ENCODE measurements around the gene CEP135.

Gene CEP135

DNA sequence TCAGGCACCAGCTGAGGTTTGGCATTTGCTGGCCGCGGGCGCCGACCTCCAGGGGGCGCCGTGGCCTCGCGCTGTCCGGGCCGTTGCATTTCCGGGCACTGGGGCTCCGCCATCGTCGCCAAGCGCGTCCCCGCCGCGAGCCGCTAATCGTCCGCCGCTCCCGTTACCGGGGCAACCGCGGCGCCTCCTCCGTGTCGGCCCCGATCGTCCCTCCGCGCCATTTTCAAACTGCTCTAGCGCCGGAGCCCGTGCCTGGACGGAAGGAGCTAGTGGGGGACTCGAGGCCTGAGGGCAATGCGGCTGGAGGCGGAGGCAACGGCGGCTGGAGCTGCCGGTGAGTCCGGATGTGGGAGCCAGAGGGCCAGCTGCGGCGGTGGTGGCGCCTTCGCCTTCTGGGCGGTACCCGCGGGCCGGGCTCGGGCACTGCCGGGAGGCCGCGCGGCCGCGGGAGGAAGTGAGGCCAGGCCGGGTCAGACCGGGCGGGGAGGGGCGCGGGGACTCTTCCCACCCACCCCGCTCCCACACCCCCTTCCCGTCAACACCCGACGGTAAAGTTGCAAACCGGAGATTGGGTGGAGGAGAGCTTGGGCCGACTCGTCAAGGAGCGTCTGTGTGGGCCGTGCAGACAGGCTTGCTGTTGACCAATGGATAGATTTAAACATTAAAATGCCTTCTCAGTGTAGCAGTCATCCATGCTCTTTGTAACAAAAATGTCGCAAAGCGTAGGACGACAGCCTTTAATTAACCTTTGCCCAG, at the start of gene CEP135:
Gene CEP135 (plus strand): TSS at position 220 of the 756 bp plus-strand sequence. CDS start 3,186 bp downstream, outside the sequence.
- peaks cover 17% of the 10 kb centered on the region for H3K36me3 ChIP-seq (ENCODE audit: insufficient read depth, low read length)
- H2AFZ ChIP-seq (ENCODE audit: low read depth, low read length) = peak within 1 kb of the TSS; percentile 85
- no peaks in the 10 kb centered on the region for H3K27me3 ChIP-seq (ENCODE audit: insufficient read depth, low read length)
- H3K4me1 ChIP-seq (ENCODE audit: insufficient read depth, low read length) = peaks cover 18% of the 10 kb centered on the region
- H3K4me3 ChIP-seq (ENCODE audit: low read length) = peak within 1 kb of the TSS; percentile 70
- H3K9me3 ChIP-seq (ENCODE audit: low read length) = no peaks in the 10 kb centered on the region

GRCh38 chr4:55902677-55903076, 46.1 kb upstream of the CEP135 start:
- Histone ChIP-seq H3K9me3 (ENCODE audit: low read length) (no peaks in the 10 kb centered on the region), H3K36me3 (ENCODE audit: insufficient read depth, low read length) (peaks cover 39% of the 10 kb centered on the region), H3K4me3 (ENCODE audit: low read length) (no peak overlapping the region), H3K4me1 (ENCODE audit: insufficient read depth, low read length) (no peaks in the 10 kb centered on the region), H2AFZ (ENCODE audit: low read depth, low read length) (no peak overlapping the region), H3K27me3 (ENCODE audit: insufficient read depth, low read length) (no peaks in the 10 kb centered on the region)

GRCh38 chr4:55903577-55903976, 45.2 kb upstream of the CEP135 start:
- H3K36me3 ChIP-seq (ENCODE audit: insufficient read depth, low read length) = peaks cover 38% of the 10 kb centered on the region

GRCh38 chr4:55904576-55904975, 44.2 kb upstream of the CEP135 start:
- peaks cover 32% of the 10 kb centered on the region for H3K36me3 ChIP-seq (ENCODE audit: insufficient read depth, low read length)

More at GRCh38 chr4:55903577-55903976, 45.2 kb upstream of the CEP135 start:
- H3K27me3 ChIP-seq (ENCODE audit: insufficient read depth, low read length) = no peaks in the 10 kb centered on the region
- H2AFZ ChIP-seq (ENCODE audit: low read depth, low read length) = no peak overlapping the region
- no peak overlapping the region for H3K4me3 ChIP-seq (ENCODE audit: low read length)
- no peaks in the 10 kb centered on the region for H3K9me3 ChIP-seq (ENCODE audit: low read length)
- H3K4me1 ChIP-seq (ENCODE audit: insufficient read depth, low read length) = no peaks in the 10 kb centered on the region

DNA sequence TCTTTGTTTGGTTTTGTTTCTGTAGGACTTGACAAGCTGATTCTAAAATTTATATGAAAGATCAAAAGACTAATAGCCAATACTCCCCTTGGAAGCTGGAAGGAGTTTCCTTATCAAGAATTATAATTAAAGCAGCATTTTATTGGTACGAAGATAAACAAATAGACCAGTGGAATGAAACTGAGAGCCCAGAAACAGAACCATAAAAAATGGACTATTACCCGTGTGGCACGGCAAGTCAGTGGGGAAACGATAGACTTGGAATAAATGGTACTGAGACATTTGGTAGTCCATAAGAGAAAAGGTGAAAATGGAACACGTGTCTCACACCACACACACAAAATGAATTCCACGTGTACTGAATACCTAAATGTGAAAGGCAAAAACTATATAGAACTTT, 42.4 kb upstream of the CEP135 start:
- peaks cover 25% of the 10 kb centered on the region for H3K36me3 ChIP-seq (ENCODE audit: insufficient read depth, low read length)
- no peaks in the 10 kb centered on the region for H3K9me3 ChIP-seq (ENCODE audit: low read length)
- no peaks in the 10 kb centered on the region for H3K27me3 ChIP-seq (ENCODE audit: insufficient read depth, low read length)
- H3K4me3 ChIP-seq (ENCODE audit: low read length) = no peak overlapping the region
- no peak overlapping the region for H2AFZ ChIP-seq (ENCODE audit: low read depth, low read length)
- no peaks in the 10 kb centered on the region for H3K4me1 ChIP-seq (ENCODE audit: insufficient read depth, low read length)

More at GRCh38 chr4:55904576-55904975, 44.2 kb upstream of the CEP135 start:
- Histone ChIP-seq H3K4me1 (ENCODE audit: insufficient read depth, low read length) (no peaks in the 10 kb centered on the region), H3K27me3 (ENCODE audit: insufficient read depth, low read length) (no peaks in the 10 kb centered on the region), H2AFZ (ENCODE audit: low read depth, low read length) (no peak overlapping the region), H3K4me3 (ENCODE audit: low read length) (no peak overlapping the region), H3K9me3 (ENCODE audit: low read length) (no peaks in the 10 kb centered on the region)

- Histone ChIP-seq H3K4me3 (ENCODE audit: low read length) (no peak overlapping the region), H3K27me3 (ENCODE audit: insufficient read depth, low read length) (no peaks in the 10 kb centered on the region), H3K36me3 (ENCODE audit: insufficient read depth, low read length) (peaks cover 25% of the 10 kb centered on the region), H3K4me1 (ENCODE audit: insufficient read depth, low read length) (no peaks in the 10 kb centered on the region), H3K9me3 (ENCODE audit: low read length) (no peaks in the 10 kb centered on the region), H2AFZ (ENCODE audit: low read depth, low read length) (no peak overlapping the region)
Measured at GRCh38 chr4:55906989-55907388, 41.8 kb upstream of the CEP135 start.

- Histone ChIP-seq H3K36me3 (ENCODE audit: insufficient read depth, low read length) (peaks cover 20% of the 10 kb centered on the region), H3K4me3 (ENCODE audit: low read length) (no peak overlapping the region), H3K9me3 (ENCODE audit: low read length) (no peaks in the 10 kb centered on the region), H3K27me3 (ENCODE audit: insufficient read depth, low read length) (no peaks in the 10 kb centered on the region), H3K4me1 (ENCODE audit: insufficient read depth, low read length) (no peaks in the 10 kb centered on the region), H2AFZ (ENCODE audit: low read depth, low read length) (no peak overlapping the region)
Measured at GRCh38 chr4:55907469-55907868, 41.3 kb upstream of the CEP135 start.

GRCh38 chr4:55910140-55910539, 38.6 kb upstream of the CEP135 start:
- no peak overlapping the region for H3K4me3 ChIP-seq (ENCODE audit: low read length)
- no peaks in the 10 kb centered on the region for H3K4me1 ChIP-seq (ENCODE audit: insufficient read depth, low read length)
- no peaks in the 10 kb centered on the region for H3K9me3 ChIP-seq (ENCODE audit: low read length)
- H3K36me3 ChIP-seq (ENCODE audit: insufficient read depth, low read length) = peaks cover 4% of the 10 kb centered on the region
- H3K27me3 ChIP-seq (ENCODE audit: insufficient read depth, low read length) = no peaks in the 10 kb centered on the region
- H2AFZ ChIP-seq (ENCODE audit: low read depth, low read length) = no peak overlapping the region

DNA sequence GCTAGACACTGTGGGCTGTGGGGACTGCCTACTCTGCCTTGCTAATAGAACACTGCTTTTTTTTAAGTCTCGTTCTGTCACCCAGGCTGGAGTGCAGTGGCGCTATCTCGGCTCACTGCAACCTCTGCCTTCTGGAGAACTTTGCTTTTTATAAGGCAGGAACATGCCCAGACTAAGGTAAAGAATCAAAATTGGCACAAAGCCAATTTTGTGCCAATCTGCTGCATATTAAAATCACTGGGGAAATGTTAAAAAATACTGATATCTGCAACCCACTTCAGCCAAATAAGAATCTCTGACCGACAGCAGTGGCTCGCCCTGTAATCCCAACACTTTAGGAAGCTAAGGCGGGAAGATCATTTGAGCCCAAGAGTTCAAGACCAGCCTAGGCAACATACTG, 36.5 kb upstream of the CEP135 start:
- H2AFZ ChIP-seq (ENCODE audit: low read depth, low read length) = no peak overlapping the region
- no peaks in the 10 kb centered on the region for H3K4me1 ChIP-seq (ENCODE audit: insufficient read depth, low read length)
- no peaks in the 10 kb centered on the region for H3K36me3 ChIP-seq (ENCODE audit: insufficient read depth, low read length)
- no peaks in the 10 kb centered on the region for H3K9me3 ChIP-seq (ENCODE audit: low read length)
- no peaks in the 10 kb centered on the region for H3K27me3 ChIP-seq (ENCODE audit: insufficient read depth, low read length)
- H3K4me3 ChIP-seq (ENCODE audit: low read length) = no peak overlapping the region

DNA sequence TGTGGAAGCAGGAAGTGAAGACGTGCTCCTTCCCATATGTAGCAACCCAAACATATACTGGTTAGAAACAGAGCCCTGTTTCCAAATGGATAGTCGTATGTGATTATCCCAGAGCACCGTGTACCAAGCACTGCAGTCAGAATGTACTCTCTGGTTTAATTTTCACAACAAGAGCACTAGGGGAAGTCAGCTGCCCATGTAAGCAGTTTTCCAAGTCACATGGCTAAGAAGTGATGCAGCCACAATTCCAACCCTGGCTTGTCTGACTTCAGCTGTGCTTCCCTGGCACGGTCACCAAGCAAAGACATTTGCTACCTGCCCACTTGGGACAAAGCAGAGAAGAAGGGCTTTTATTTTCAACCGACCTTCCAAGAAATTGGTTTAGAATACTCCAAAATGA, 28.2 kb upstream of the CEP135 start:
- Histone ChIP-seq H3K4me3 (ENCODE audit: low read length) (no peak overlapping the region), H2AFZ (ENCODE audit: low read depth, low read length) (no peak overlapping the region), H3K36me3 (ENCODE audit: insufficient read depth, low read length) (no peaks in the 10 kb centered on the region), H3K4me1 (ENCODE audit: insufficient read depth, low read length) (peaks cover 21% of the 10 kb centered on the region), H3K27me3 (ENCODE audit: insufficient read depth, low read length) (no peaks in the 10 kb centered on the region), H3K9me3 (ENCODE audit: low read length) (no peaks in the 10 kb centered on the region)

- H2AFZ ChIP-seq (ENCODE audit: low read depth, low read length) = no peak overlapping the region
- H3K9me3 ChIP-seq (ENCODE audit: low read length) = no peaks in the 10 kb centered on the region
- no peaks in the 10 kb centered on the region for H3K36me3 ChIP-seq (ENCODE audit: insufficient read depth, low read length)
- H3K4me3 ChIP-seq (ENCODE audit: low read length) = no peak overlapping the region
- H3K4me1 ChIP-seq (ENCODE audit: insufficient read depth, low read length) = peaks cover 23% of the 10 kb centered on the region
- H3K27me3 ChIP-seq (ENCODE audit: insufficient read depth, low read length) = no peaks in the 10 kb centered on the region
Measured at GRCh38 chr4:55921093-55921492, 27.7 kb upstream of the CEP135 start.

DNA sequence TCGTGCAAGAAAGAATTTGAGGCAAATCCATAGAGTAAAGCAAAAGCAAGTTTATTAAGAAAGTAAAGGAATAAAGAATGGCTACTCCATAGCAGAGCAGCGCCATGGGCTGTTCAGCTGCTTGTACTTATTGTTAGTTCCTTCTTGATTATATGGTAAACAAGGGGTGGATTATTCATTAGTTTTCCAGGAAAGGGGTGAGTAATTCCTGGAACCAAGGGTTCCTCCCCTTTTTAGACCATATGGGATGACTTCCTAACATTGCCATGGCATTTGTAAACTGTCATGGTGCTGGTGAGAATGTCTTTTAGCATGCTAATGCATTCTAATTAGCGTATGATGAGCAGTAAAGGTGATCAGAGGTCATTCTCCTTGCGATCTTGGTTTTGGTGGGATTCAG, 23.5 kb upstream of the CEP135 start:
- Histone ChIP-seq H3K4me1 (ENCODE audit: insufficient read depth, low read length) (peaks cover 34% of the 10 kb centered on the region), H3K27me3 (ENCODE audit: insufficient read depth, low read length) (no peaks in the 10 kb centered on the region), H2AFZ (ENCODE audit: low read depth, low read length) (no peak overlapping the region), H3K4me3 (ENCODE audit: low read length) (no peak overlapping the region), H3K36me3 (ENCODE audit: insufficient read depth, low read length) (no peaks in the 10 kb centered on the region), H3K9me3 (ENCODE audit: low read length) (peaks cover 2% of the 10 kb centered on the region)

- no peak overlapping the region for H3K4me3 ChIP-seq (ENCODE audit: low read length)
- H2AFZ ChIP-seq (ENCODE audit: low read depth, low read length) = no peak overlapping the region
- H3K4me1 ChIP-seq (ENCODE audit: insufficient read depth, low read length) = peaks cover 34% of the 10 kb centered on the region
- H3K36me3 ChIP-seq (ENCODE audit: insufficient read depth, low read length) = no peaks in the 10 kb centered on the region
- H3K27me3 ChIP-seq (ENCODE audit: insufficient read depth, low read length) = no peaks in the 10 kb centered on the region
- peaks cover 2% of the 10 kb centered on the region for H3K9me3 ChIP-seq (ENCODE audit: low read length)
Measured at GRCh38 chr4:55926610-55927009, 22.1 kb upstream of the CEP135 start.
